Kidney epithelial cell (primary cell): ENCODE data around the gene GALNT17. TPM values are rescaled to one million over a fixed set of nuclear protein-coding genes. Genes with fewer than 3 reads are reported as not detected.

ENCODE experiments used
- DNase-seq: peaks from one replicate; pipeline ENCODE4 v3.0.0-alpha.2; 2010; ENCODE audit warnings: low read depth
- H3K27me3 ChIP-seq: 2 replicates; pipeline ENCODE4 v1.6.0; 2011; ENCODE audit warnings: low read length; ENCODE audit not compliant: control insufficient read depth, insufficient read depth
- H3K36me3 ChIP-seq: 2 replicates; pipeline ENCODE4 v1.5.1; 2011; ENCODE audit warnings: low read length; ENCODE audit not compliant: control insufficient read depth, insufficient read depth
- H3K4me3 ChIP-seq: 2 replicates; pipeline ENCODE4 v1.5.1; 2011; ENCODE audit warnings: low read depth, mild to moderate bottlenecking, control low read depth, low read length
- total RNA-seq: library from RNA; depleted of rRNA; stranded (reverse); fragments of >200 nt; gene quantifications from 2 replicates; pipeline ENCODE4 v1.2.3, GENCODE V29; 2015
- TF ChIP-seq, protein P1 (sequence below): IDR thresholded peaks from 2 replicates; pipeline ENCODE4 v1.5.1; 2011; ENCODE audit warnings: mild to moderate bottlenecking, moderate library complexity, low read length, control low read depth, inconsistent platforms; ENCODE audit not compliant: insufficient read depth, poor library complexity, severe bottlenecking

The GALNT17 gene
- total RNA-seq, 1 donor from 2014 or later: 3.3 TPM

DNA sequence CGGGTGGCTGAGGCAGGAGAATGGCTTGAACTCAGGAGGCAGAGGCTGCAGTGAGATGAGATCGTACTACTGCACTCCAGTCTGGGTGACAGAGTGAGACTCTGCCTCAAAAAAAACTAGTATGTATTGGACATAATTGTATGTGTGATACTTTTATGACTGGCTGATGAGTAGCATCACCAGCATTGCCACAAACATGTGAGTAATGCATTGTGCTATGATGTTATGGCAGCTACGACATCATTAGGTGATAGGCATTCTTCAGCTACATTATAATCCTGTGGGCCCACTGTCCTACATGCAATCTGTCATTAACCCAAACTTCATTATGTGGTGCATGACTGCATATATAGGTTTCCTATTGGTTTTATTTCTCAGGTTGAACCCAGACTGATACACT lies 352.4 kb downstream of the GALNT17 start:
- no peak for DNase-seq

DNA sequence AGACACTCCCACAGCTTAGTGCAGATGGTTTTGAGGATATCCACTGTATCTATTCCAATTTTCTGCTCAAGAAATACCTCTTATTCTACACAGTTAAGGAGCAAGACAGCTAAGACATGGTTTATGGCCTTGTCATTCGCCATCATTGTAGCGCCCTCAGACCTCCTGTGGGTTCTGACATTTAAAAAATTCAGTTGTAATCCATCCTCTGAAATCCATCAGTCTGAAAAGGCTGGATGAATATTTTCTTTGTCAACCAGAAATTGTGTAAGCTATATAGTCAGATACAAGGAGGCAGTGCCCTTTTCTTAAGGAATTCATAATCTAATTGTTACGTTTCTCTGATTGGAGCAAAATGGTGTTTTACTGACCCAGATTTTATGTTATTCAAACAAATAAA lies 353.6 kb downstream of the GALNT17 start:
- H3K27me3 ChIP-seq: no peaks in the 10 kb centered on the region
- no peaks in the 10 kb centered on the region for H3K36me3 ChIP-seq
- TF ChIP-seq, protein P1, sequence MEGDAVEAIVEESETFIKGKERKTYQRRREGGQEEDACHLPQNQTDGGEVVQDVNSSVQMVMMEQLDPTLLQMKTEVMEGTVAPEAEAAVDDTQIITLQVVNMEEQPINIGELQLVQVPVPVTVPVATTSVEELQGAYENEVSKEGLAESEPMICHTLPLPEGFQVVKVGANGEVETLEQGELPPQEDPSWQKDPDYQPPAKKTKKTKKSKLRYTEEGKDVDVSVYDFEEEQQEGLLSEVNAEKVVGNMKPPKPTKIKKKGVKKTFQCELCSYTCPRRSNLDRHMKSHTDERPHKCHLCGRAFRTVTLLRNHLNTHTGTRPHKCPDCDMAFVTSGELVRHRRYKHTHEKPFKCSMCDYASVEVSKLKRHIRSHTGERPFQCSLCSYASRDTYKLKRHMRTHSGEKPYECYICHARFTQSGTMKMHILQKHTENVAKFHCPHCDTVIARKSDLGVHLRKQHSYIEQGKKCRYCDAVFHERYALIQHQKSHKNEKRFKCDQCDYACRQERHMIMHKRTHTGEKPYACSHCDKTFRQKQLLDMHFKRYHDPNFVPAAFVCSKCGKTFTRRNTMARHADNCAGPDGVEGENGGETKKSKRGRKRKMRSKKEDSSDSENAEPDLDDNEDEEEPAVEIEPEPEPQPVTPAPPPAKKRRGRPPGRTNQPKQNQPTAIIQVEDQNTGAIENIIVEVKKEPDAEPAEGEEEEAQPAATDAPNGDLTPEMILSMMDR: no peak
- H3K4me3 ChIP-seq: no peak overlapping the region
- DNase-seq: no peak

More for the DNA sequence above, 352.4 kb downstream of the GALNT17 start:
- no peaks in the 10 kb centered on the region for H3K27me3 ChIP-seq
- TF ChIP-seq, protein P1: no peak
- H3K36me3 ChIP-seq: no peaks in the 10 kb centered on the region
- no peak overlapping the region for H3K4me3 ChIP-seq

DNA sequence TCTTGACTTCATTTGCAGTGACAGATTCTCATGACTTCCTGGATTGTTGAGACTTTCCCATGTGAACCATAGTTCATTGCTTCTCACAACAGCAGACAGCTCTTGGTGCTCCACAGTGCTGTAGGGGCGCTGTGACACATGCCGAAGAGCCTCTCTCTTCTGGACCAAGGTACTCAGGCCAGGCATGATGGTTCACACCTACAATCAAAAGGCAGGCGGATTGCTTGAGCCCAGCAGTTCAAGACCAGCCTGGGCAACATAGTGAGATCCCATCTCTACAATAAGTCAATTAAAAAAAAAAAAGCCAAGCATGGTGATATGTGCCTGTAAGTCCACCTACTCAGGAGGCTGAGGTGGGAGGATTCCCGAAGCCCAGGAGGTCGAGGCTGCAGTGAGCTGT lies 354.5 kb downstream of the GALNT17 start:
- H3K27me3 ChIP-seq: no peaks in the 10 kb centered on the region

DNA sequence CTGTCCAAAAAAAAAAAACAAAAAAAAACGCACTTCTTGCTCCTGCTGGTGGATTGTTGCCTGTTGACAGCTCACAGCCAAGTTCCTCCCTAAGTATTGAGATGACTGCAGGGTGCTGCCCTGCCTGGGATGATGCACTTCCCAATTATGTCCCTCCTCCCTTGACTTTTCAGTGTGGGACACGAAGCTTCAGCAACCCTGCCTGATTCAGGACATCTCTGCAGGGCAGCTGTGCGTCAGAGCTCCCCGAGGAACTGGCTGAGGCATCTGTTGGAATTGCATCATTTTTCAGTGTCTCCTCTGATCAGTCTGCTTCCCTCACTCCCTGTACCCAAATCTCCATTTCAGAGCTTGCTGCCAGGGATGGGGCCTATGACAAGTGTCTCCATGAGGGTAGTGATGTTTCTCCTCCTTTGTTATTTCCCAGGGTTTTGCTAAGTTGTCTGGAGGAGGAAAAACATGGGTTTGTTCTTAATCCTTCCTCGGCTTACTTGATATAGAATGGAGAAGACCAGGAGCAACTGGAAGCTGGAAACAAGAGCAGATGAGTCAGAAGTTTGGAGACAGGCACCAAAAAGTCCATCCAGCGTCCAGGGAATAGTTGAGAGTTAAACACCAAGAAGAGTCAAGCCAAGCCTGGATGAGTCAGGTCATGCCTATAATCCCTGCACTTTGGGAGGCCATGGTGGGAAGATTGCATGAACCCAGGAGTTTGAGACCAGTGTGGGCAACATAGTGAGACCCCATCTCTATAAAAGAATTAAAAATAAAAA lies 355.1 kb downstream of the GALNT17 start:
- TF ChIP-seq, protein P1: no peak
- Histone ChIP-seq H3K36me3 (no peaks in the 10 kb centered on the region), H3K4me3 (no peak overlapping the region), H3K27me3 (no peaks in the 10 kb centered on the region)
- DNase-seq: no peak

More for the DNA sequence above, 354.5 kb downstream of the GALNT17 start:
- TF ChIP-seq, protein P1: no peak
- Histone ChIP-seq H3K4me3 (no peak overlapping the region), H3K36me3 (no peaks in the 10 kb centered on the region)
- DNase-seq: no peak

DNA sequence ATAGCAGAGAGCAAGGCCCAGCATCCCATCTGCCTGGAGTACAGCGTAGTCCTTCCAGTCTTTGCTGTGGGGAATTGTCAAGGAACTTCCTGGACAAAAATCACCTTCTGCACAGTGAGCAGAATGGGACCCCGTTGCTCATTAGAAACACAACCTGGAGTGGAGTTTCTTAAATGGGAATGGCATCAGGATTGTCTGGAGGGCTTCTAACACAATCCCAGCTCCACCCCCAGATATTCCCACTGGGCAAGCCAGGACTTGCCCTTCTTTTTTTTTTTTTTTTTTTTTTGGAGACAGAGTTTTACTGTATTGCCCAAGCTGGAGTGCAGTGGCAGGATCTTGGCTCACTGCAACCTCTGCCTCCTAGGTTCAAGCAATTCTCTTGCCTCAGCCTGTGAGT lies 356.4 kb downstream of the GALNT17 start:
- no peak for DNase-seq
- Histone ChIP-seq H3K36me3 (no peaks in the 10 kb centered on the region), H3K27me3 (no peaks in the 10 kb centered on the region), H3K4me3 (no peak overlapping the region)
- TF ChIP-seq, protein P1: no peak

DNA sequence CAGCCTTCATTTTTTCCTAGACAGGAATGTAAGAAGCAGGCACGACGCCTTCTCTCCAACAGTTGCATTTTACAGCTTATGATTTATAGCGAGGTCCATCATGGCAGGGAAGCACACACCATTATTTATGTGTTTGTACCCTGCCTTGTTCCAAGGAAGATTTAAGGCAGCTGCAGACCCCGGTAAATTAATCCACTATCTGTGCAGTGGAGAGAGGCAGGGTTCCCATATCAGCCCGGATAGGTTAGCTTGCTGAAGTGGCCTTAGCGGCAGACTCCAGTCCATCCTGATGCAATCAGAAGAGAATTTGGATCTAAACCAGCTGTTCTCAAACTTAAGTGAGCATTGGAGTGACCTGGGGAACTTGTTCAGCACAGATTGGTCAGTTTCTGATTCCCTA lies 359.4 kb downstream of the GALNT17 start:
- no peaks in the 10 kb centered on the region for H3K27me3 ChIP-seq
- DNase-seq: no peak
- TF ChIP-seq, protein P1: no peak
- H3K36me3 ChIP-seq: no peaks in the 10 kb centered on the region
- no peak overlapping the region for H3K4me3 ChIP-seq
